ENCODE measurements around the gene TECTA. TPM values are rescaled to one million over a fixed set of nuclear protein-coding genes. Genes with fewer than 3 reads are reported as not detected.
A peak's percentile ranks its signal among the peaks of the same experiment; 100 is the strongest.

The TECTA gene
- polyA plus RNA-seq, 1 of the 3 experiments (the other 2 are of a cell fraction): 0.58 TPM

DNA sequence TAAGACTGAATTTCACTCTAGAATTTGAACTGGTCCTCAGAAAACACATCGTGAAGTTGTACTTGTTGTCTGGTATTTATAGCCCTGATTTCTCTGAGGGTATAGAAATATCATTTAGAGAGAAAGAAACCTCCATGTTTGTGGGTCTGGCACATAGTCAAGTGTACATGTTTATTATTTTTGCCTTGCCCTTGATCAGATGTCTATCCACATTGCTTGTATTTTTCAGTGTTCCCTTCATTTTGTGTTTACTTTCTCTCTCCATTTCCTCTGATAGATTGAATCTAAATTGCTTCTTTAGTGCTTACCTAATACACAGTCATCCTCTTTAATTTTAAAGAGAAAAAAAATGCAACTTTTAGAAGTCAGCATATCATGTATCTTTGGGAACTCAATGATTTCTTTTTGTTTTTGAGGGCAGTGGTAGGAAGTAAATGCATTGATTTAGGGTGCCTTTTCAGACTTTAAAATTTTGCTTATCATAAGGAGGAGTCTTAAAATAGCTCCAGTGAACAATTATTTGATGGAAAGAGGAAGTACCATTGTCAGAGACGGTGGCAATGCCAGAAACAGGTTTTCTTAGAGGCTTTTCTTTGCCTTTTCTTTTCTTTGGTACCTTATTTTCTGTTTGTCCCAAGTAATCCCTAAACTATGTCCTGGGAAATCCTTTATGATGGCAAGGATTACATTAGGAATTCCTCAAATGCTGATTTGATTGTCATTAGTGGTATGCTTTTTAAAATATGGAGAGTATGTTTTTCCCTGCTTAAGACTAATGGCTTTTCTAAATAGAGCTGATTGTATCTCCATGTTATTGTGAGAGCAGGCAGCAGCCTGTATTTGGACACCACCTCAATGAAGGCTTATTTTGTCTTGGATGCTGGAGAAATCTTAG, 29.8 kb upstream of the TECTA start:
- Histone ChIP-seq H3F3A (replicated peaks; ENCODE audit: insufficient read depth) (no peaks in the 10 kb centered on the region), H3K4me2 (no peak overlapping the region), H3K27ac (ENCODE audit: low read depth in 2 of 2, low read length in 1 of 2) (peak overlapping the region in 1 of 2 experiments; percentile 55; a peak in 2 of 4 replicates), H3K79me2 (ENCODE audit: insufficient read depth) (no peaks in the 10 kb centered on the region), H3K36me3 (replicated peaks in 1 of 2; ENCODE audit: control insufficient read depth in 1 of 2, insufficient read depth in 2 of 2, low read length in 1 of 2) (peaks cover 54 to 57% of the 10 kb centered on the region in 2 experiments), H3K27me3 (ENCODE audit: insufficient read depth) (no peaks in the 10 kb centered on the region), H3K9me3 (0 out of 2 replicates have a peak, but pooled peaks cover 4% of the 10 kb centered on the region), H3K9me2 (no peaks in the 10 kb centered on the region; the same call in 1 of the 2 replicates), H3K9ac (no peak overlapping the region), H3K4me1 (ENCODE audit: control insufficient read depth in 1 of 2, insufficient read depth in 2 of 2, low read depth in 1 of 2, low read length in 1 of 2) (peaks cover 0 to 6% of the 10 kb centered on the region in 2 experiments; a peak in 2 of 4 replicates), H4K20me1 (ENCODE audit: insufficient read depth) (no peaks in the 10 kb centered on the region), H2AFZ (ENCODE audit: low read depth) (no peak overlapping the region), H3K4me3 (ENCODE audit: low read depth in 2 of 2, low read length in 1 of 2) (no peak overlapping the region)
- POLR2A ChIA-PET: no interaction called here
- no peak for DNase-seq
- 81% methylated on average over 2 of the region's 2 CpGs for WGBS (ENCODE audit: low lambda C conversion rate)
- CTCF ChIA-PET: no interaction called here
- TF ChIP-seq EP300 (IDR thresholded peaks at IDR 0.05; ENCODE audit: borderline replicate concordance in 1 of 2, low read depth in 1 of 2, low read length in 1 of 2) (no peak), POLR2AphosphoS5 (IDR thresholded peaks at IDR 0.05; ENCODE audit: low read depth, low read length) (no peak), CHD2 (IDR thresholded peaks at IDR 0.05; ENCODE audit: low read length, partially characterized antibody) (no peak), FOXJ3 (CRISPR knock-in tag; IDR thresholded peaks at IDR 0.05) (no peak), MXI1 (IDR thresholded peaks at IDR 0.05; ENCODE audit: low read depth, low read length) (no peak), NRF1 (IDR thresholded peaks at IDR 0.05; ENCODE audit: low read depth, low read length) (no peak), TEAD4 (IDR thresholded peaks at IDR 0.05; ENCODE audit: borderline replicate concordance, insufficient read depth) (no peak), NFIC (IDR thresholded peaks at IDR 0.05; ENCODE audit: borderline replicate concordance) (no peak), FOSL2 (IDR thresholded peaks at IDR 0.05; ENCODE audit: borderline replicate concordance, low read depth) (no peak), SMC3 (IDR thresholded peaks at IDR 0.05; ENCODE audit: low read depth, low read length) (no peak), GATA2 (CRISPR knock-in tag; IDR thresholded peaks at IDR 0.05) (no peak), REST (IDR thresholded peaks at IDR 0.05; ENCODE audit: low read depth, low read length) (no peak), SIN3A (IDR thresholded peaks at IDR 0.05; ENCODE audit: borderline replicate concordance, low read depth, low read length) (no peak), MEF2A (IDR thresholded peaks at IDR 0.05; ENCODE audit: borderline replicate concordance, low read depth) (no peak)
- TF ChIP-seq, protein P1, sequence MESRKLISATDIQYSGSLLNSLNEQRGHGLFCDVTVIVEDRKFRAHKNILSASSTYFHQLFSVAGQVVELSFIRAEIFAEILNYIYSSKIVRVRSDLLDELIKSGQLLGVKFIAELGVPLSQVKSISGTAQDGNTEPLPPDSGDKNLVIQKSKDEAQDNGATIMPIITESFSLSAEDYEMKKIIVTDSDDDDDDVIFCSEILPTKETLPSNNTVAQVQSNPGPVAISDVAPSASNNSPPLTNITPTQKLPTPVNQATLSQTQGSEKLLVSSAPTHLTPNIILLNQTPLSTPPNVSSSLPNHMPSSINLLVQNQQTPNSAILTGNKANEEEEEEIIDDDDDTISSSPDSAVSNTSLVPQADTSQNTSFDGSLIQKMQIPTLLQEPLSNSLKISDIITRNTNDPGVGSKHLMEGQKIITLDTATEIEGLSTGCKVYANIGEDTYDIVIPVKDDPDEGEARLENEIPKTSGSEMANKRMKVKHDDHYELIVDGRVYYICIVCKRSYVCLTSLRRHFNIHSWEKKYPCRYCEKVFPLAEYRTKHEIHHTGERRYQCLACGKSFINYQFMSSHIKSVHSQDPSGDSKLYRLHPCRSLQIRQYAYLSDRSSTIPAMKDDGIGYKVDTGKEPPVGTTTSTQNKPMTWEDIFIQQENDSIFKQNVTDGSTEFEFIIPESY (IDR thresholded peaks at IDR 0.05; ENCODE audit: borderline replicate concordance, low read depth): no peak
- TF ChIP-seq, protein P2, sequence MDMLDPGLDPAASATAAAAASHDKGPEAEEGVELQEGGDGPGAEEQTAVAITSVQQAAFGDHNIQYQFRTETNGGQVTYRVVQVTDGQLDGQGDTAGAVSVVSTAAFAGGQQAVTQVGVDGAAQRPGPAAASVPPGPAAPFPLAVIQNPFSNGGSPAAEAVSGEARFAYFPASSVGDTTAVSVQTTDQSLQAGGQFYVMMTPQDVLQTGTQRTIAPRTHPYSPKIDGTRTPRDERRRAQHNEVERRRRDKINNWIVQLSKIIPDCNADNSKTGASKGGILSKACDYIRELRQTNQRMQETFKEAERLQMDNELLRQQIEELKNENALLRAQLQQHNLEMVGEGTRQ (IDR thresholded peaks at IDR 0.05; ENCODE audit: borderline replicate concordance, low read depth, low read length): no peak
